ENCODE data around the gene SIPA1L3. TPM values are rescaled to one million over a fixed set of nuclear protein-coding genes. Genes with fewer than 3 reads are reported as not detected.

Gene SIPA1L3
- total and polyA plus RNA-seq, 12 donors, result 2.2 to 24.1 (median 11.8) TPM

DNA sequence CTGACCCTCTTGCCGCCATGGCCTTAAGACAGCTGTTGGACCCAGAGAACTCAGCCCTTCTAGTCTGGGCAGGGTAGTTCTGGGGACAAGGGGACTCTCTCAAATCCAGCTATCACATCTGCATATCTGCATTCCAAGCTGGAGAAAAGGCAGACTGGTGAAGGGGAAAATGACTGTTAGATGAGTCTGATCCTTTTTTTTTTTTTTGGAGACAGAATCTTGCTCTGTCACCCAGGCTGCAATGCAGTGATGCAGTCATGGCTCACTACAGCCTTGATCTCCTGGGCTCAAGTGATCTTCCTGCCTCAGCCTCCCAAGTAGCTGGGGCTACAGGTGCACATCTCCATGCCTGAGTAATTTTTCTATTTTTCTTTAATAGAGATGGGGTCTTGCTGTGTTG is 114.3 kb downstream of the SIPA1L3 start:
- H3K36me3 ChIP-seq (replicated peaks in 1 of 2), result no peaks in the 10 kb centered on the region
- H3K4me1 ChIP-seq (replicated peaks in 1 of 2), result peaks cover 11 to 18% of the 10 kb centered on the region in 2 donors
- H3K4me3 ChIP-seq, result no peak overlapping the region
- H3K27ac ChIP-seq, result no peak overlapping the region
- intact Hi-C loops (cut with DNase I), result no loop called here
- no peak for DNase-seq
- no peaks in the 10 kb centered on the region for H3K9me3 ChIP-seq (replicated peaks in 1 of 3)
- TF ChIP-seq, protein P1, sequence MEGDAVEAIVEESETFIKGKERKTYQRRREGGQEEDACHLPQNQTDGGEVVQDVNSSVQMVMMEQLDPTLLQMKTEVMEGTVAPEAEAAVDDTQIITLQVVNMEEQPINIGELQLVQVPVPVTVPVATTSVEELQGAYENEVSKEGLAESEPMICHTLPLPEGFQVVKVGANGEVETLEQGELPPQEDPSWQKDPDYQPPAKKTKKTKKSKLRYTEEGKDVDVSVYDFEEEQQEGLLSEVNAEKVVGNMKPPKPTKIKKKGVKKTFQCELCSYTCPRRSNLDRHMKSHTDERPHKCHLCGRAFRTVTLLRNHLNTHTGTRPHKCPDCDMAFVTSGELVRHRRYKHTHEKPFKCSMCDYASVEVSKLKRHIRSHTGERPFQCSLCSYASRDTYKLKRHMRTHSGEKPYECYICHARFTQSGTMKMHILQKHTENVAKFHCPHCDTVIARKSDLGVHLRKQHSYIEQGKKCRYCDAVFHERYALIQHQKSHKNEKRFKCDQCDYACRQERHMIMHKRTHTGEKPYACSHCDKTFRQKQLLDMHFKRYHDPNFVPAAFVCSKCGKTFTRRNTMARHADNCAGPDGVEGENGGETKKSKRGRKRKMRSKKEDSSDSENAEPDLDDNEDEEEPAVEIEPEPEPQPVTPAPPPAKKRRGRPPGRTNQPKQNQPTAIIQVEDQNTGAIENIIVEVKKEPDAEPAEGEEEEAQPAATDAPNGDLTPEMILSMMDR (IDR thresholded peaks at IDR 0.05), result no peak
- no peak for TF ChIP-seq POLR2A (IDR thresholded peaks at IDR 0.05)
- no peaks in the 10 kb centered on the region for H3K27me3 ChIP-seq
- WGBS, 4 donors, result 94 to 100% (median 98%) methylated on average over 1 of the region's 1 CpG

- intact Hi-C loops (cut with DNase I), result no loop called here
- H3K27ac ChIP-seq, result peak overlapping the region in 2 of 5 donors; percentile 52 to 62
- H3K27me3 ChIP-seq, result no peaks in the 10 kb centered on the region
- TF ChIP-seq, protein P1 (IDR thresholded peaks at IDR 0.05), result no peak
- no peak for TF ChIP-seq POLR2A (IDR thresholded peaks at IDR 0.05)
- H3K36me3 ChIP-seq (replicated peaks in 1 of 2), result no peaks in the 10 kb centered on the region
- no peak for DNase-seq
- WGBS, 4 donors, result 41 to 47% (median 43%) methylated on average over 11 to 13 of the region's 13 CpGs
- peaks cover 11 to 18% of the 10 kb centered on the region in 2 donors for H3K4me1 ChIP-seq (replicated peaks in 1 of 2)
- no peaks in the 10 kb centered on the region for H3K9me3 ChIP-seq (replicated peaks in 1 of 3)
- no peak overlapping the region for H3K4me3 ChIP-seq
Observed at GRCh38 chr19:38022791-38023670, 116.0 kb downstream of the SIPA1L3 start.

DNA sequence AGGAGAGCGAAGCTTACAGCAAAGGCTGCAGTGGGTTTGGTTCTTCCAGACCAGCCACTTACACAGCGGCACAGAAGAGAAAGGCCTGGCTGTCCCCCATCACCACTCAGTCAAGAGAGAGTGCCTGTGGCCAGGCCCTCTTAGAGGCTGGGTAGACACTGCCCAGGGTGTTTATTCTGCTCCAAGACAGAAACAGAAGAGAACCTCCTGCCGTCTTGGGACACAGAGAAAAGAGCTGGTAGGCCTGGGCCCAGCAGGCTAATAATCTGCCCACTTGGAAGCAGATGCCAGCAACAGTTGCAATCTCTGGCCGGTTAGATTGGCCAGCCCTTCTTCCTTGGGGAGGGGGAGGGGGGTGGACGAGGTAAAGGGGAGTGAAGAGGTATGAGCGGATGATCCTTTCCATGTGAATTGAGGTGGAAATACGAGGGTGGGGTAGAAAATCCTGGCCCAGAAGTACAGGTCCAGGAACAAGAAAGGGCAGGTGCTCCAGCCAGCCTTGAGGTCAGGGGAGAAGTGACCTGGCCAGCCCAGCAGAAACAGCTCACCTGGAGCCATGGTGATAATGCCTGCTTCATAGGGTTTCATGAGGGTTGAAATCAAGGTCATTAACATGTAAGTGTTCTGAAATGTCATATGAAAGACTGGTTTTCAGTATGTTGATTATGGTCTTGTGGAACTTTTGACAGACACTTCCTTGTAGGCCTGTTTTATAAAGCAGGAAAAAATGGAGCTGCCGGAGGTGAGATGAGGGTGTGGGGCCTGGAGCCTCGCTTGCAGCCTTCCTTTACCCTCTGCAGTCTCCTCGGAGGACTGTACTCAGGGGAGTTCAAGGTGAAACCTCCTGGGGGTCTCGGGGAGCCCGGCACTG is 116.9 kb downstream of the SIPA1L3 start:
- DNase-seq, result no peak
- intact Hi-C loops (cut with DNase I), result no loop called here
- WGBS, 4 donors, result 74 to 80% (median 74%) methylated on average over 10 to 12 of the region's 12 CpGs

More for the DNA sequence above, 116.9 kb downstream of the SIPA1L3 start:
- Histone ChIP-seq H3K4me3 (no peak overlapping the region), H3K9me3 (replicated peaks in 1 of 3) (no peaks in the 10 kb centered on the region), H3K27me3 (no peaks in the 10 kb centered on the region), H3K27ac (peak overlapping the region in 2 of 5 donors; percentile 52 to 62), H3K4me1 (replicated peaks in 1 of 2) (peaks cover 11 to 18% of the 10 kb centered on the region in 2 donors), H3K36me3 (replicated peaks in 1 of 2) (no peaks in the 10 kb centered on the region)
- TF ChIP-seq, protein P1 (IDR thresholded peaks at IDR 0.05), result no peak
- TF ChIP-seq POLR2A (IDR thresholded peaks at IDR 0.05), result no peak

Measured in adrenal gland (tissue), 12 donors.